Measurements from ENCODE around the gene KRTAP15-1. TPM values are rescaled to one million over a fixed set of nuclear protein-coding genes. Genes with fewer than 3 reads are reported as not detected.

KRTAP15-1 gene
- total RNA-seq, 4 donors from 2014 or later, result not detected

DNA sequence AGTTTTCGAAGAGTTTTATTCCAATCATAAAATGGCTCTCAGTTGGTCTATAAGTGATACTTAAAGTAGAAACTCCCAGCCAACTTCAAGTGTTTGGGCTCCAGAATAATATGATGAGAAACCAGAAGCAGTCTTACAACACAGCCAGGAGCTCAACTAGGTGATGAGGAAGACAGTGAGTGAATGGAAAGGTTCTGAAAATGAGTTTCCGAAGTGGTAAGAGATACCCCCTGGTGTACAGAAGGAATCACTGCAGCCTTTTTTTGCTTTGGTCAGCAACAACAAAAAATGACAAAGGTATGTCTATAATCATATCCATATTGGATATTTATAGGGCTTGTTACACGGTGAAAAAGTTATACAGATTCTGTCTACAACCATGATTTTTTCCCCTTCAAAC, 23.6 kb downstream of the KRTAP15-1 start:
- TF ChIP-seq, protein P1, sequence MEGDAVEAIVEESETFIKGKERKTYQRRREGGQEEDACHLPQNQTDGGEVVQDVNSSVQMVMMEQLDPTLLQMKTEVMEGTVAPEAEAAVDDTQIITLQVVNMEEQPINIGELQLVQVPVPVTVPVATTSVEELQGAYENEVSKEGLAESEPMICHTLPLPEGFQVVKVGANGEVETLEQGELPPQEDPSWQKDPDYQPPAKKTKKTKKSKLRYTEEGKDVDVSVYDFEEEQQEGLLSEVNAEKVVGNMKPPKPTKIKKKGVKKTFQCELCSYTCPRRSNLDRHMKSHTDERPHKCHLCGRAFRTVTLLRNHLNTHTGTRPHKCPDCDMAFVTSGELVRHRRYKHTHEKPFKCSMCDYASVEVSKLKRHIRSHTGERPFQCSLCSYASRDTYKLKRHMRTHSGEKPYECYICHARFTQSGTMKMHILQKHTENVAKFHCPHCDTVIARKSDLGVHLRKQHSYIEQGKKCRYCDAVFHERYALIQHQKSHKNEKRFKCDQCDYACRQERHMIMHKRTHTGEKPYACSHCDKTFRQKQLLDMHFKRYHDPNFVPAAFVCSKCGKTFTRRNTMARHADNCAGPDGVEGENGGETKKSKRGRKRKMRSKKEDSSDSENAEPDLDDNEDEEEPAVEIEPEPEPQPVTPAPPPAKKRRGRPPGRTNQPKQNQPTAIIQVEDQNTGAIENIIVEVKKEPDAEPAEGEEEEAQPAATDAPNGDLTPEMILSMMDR (IDR thresholded peaks at IDR 0.05), result no peak
- ATAC-seq (ENCODE audit: low FRiP score), result no peak
- DNase-seq (ENCODE audit: low spot score), result no peak

DNA sequence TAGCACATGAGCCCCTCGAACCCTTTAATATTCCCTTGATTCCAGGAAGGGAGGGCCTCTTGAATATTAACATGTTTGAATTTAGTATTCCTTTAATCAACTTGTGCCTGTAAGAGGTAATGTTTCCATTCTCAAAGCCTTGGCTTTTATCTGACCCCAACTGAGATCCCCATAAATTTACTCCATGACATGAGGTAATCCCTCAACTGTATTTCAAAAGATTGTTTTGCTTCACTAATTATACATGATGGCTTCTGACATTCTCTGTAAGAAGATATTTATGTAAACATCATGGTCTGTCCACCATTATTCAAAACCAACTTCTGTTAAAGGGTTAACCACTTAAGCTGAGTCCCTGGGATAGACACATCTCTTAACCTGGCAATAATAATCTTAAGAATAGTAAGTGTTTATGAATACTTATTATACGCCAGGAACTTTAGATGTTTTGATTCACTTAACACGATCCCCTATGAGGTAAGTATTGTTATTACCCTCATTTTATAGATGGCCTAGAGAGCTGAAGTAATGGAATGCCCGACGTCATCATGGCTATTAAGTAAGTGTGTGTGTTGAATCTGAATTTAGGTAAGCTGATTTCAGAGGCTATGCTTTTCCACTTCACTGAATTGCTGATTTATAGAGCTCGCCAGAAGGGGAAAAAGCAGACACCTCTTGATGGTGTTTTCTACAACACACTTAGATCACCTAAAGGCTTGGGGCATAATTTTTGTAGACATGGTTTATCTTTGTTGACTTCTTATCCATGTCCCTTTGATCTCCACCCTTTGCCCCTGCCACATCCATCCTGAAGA, 29.0 kb downstream of the KRTAP15-1 start:
- no peak for ATAC-seq (ENCODE audit: low FRiP score)
- DNase-seq (ENCODE audit: low spot score), result no peak
- TF ChIP-seq, protein P1 (IDR thresholded peaks at IDR 0.05), result no peak

DNA sequence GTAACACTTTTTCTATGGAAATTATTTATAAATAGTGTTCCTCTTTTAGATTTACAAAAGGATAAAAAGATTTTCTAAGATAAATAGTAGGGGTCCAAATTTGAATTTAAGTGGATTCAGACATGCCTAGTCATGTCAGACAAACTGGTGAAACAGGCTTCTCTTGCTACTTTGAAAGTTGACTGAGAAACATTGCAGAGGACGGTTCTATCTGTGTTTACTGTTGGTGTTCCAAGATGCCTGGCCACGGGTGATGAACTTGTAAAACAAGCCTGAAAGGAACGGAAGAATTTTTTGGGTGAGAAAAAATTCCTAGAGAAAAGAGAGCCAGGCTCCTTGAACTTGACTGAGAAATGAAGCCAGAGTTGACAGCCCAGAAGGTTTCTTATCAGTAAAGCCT, 37.9 kb downstream of the KRTAP15-1 start:
- ATAC-seq (ENCODE audit: low FRiP score) (no peak), DNase-seq (ENCODE audit: low spot score) (no peak)
- TF ChIP-seq, protein P1 (IDR thresholded peaks at IDR 0.05), result no peak

DNA sequence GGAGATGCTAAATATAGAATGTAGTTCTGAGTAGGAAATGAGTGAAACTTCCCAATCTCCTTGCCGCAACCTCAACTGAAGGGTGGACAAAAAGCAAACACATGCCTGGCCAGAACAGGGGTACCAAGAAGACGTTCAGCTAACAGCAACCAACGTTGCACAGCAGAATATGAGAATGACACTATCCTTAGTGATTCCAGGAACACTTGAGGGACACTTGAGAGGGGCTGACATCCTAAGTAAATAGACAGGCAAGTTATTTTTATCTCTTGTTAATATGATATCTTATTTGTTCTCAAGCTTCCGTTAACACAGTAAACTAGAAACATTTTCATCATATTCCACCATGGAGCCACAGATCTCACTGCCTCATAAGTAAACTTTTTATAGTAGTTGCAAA, 39.2 kb downstream of the KRTAP15-1 start:
- TF ChIP-seq, protein P1 (IDR thresholded peaks at IDR 0.05), result no peak
- DNase-seq (ENCODE audit: low spot score) (no peak), ATAC-seq (ENCODE audit: low FRiP score) (no peak)

DNA sequence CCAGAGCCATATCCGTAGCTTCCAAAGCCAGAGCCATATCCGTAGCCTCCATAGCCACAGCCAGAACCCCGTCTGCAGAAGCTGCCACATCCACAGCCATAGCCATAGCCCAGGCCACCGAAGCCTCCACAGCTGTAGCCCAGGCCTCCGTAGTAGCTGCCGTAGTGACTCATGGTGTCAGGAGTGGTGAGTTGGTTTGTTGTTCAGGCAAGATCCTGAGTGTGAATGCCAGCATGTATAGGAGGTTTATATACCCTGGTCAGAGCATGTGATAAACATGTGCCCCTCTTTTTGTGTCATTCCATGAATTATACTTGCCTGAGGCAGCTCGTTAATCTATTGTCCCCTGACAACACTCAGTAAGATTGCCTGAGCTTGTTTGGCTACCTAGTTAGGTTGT, 40.1 kb downstream of the KRTAP15-1 start, which contains the start of gene KRTAP19-1:
TSS of gene KRTAP19-1 (minus strand) at position 223 of the 400 bp plus-strand sequence. CDS start at position 173, 50 bp downstream.
- DNase-seq (ENCODE audit: low spot score) (no peak), ATAC-seq (ENCODE audit: low FRiP score) (no peak)
- TF ChIP-seq, protein P1 (IDR thresholded peaks at IDR 0.05), result no peak

DNA sequence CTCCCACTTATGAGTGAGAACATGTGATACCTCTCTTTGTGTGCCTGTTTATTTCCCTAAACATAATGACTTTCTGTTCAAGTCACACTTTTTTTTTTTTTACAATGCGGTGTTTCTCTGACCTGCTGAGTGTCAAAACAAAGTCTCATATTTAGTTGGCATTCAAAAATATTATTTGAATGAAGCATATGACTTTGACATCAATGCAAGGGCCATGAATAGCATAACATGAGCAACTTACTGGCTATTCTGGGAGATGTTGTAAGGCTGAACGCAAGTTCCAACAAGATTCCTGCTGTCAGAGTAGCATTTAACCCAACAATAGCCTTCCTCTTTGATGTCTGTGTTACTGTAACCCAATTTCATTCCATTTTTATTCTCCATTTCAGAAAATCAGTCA, 42.1 kb downstream of the KRTAP15-1 start:
- TF ChIP-seq, protein P1 (IDR thresholded peaks at IDR 0.05), result no peak
- no peak for ATAC-seq (ENCODE audit: low FRiP score)
- DNase-seq (ENCODE audit: low spot score), result no peak

DNA sequence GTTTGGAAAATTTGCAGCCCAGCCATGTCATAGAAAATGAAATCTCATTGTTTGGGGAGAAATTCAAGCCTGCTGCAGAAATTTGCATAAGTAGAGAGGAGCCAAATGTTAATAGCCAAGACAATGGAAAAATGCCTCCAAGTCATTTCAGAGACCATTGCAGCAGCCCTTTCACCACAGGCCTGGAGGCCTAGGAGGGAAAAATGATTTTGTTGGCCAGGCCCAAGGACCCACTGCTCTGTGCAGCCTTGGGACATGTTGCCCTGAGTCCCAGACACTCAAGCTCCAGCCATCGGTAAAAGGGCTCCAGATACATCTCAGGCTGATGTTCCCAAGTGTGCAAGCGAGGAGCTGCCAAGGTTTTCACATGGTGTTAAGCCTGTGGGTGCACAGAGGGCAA, 46.1 kb downstream of the KRTAP15-1 start:
- TF ChIP-seq, protein P1 (IDR thresholded peaks at IDR 0.05), result no peak
- DNase-seq (ENCODE audit: low spot score), result no peak

More for the DNA sequence above, 46.1 kb downstream of the KRTAP15-1 start:
- ATAC-seq (ENCODE audit: low FRiP score), result no peak
